Adipocyte (in vitro differentiated cells): ENCODE results near the gene WDR55.
"Not testable (repeated sequence)": the region's sequence is repeated elsewhere in the genome, so short reads cannot be mapped to it uniquely, and the experiment has no call there.

ENCODE experiments used
- DNase-seq: peaks from one replicate; pipeline ENCODE4 v3.0.0-alpha.2; 2015; ENCODE audit warnings: low read depth
- H3K27me3 ChIP-seq: replicated peaks from 2 replicates; pipeline ENCODE4 v1.7.0; 2013; ENCODE audit warnings: mild to moderate bottlenecking, low read length, moderate library complexity; ENCODE audit not compliant: control insufficient read depth, insufficient read depth
- H3K36me3 ChIP-seq: 2 replicates; pipeline ENCODE4 v1.7.0; 2013; ENCODE audit warnings: low read length, mild to moderate bottlenecking, moderate library complexity; ENCODE audit not compliant: control insufficient read depth, insufficient read depth, severe bottlenecking
- H3K4me1 ChIP-seq: 2 replicates; pipeline ENCODE4 v1.7.0; 2013; ENCODE audit warnings: mild to moderate bottlenecking, low read length, moderate library complexity; ENCODE audit not compliant: control insufficient read depth, insufficient read depth
- H3K4me3 ChIP-seq: 2 replicates; pipeline ENCODE4 v1.7.0; 2013; ENCODE audit warnings: mild to moderate bottlenecking, low read length, moderate library complexity
- H3K9ac ChIP-seq: 2 replicates; pipeline ENCODE4 v1.7.0; 2013; ENCODE audit warnings: mild to moderate bottlenecking, low read length, moderate library complexity
- H3K9me3 ChIP-seq: 2 replicates; pipeline ENCODE4 v1.7.0; 2013; ENCODE audit warnings: mild to moderate bottlenecking, low read length, moderate library complexity; ENCODE audit not compliant: control insufficient read depth

WDR55 gene

DNA sequence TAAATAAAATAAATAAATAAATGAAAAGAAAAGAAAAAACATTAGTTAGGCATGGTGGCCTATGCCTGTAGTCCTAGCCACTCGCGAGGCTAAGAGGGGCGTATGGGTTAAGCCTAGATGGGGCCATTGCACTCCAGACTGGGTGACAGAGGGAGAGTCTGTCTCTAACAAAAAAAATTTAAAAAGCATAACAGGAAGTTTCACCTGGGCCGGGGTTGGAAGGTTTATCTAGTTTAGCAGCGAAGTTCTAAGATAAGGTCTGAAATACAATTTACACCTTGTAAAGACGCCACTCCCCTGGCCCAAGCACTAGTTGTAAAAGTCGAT lies 53.5 kb downstream of the WDR55 start:
- H3K27me3 ChIP-seq: no peaks in the 10 kb centered on the region
- no peaks in the 10 kb centered on the region for H3K36me3 ChIP-seq
- no peak for DNase-seq
- no peaks in the 10 kb centered on the region for H3K4me1 ChIP-seq
- H3K4me3 ChIP-seq: no peak overlapping the region
- no peak overlapping the region for H3K9ac ChIP-seq
- no peaks in the 10 kb centered on the region for H3K9me3 ChIP-seq

DNA sequence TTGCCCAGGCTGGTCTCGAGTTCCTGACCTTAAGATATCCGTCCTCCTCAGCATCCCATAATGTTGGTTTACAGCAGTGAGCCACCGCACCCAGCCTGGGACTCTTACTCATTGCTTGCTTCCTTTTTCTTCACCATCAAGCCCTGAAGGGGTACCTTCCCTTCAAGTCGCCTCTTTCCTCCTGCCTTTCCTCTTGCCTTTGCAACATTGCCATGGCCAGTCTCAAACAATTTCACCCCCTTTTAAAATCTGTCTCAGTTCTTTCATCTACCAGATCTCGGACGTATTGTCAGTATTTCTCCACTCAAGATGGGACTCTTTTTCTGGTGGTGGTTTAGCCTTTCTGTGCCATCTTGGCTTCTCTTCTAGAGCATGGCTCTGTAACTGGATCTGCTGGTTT lies 56.0 kb downstream of the WDR55 start:
- DNase-seq, H3K36me3 ChIP-seq, H3K4me3 ChIP-seq, H3K4me1 ChIP-seq, H3K27me3 ChIP-seq, H3K9me3 ChIP-seq, H3K9ac ChIP-seq: not testable (repeated sequence)

DNA sequence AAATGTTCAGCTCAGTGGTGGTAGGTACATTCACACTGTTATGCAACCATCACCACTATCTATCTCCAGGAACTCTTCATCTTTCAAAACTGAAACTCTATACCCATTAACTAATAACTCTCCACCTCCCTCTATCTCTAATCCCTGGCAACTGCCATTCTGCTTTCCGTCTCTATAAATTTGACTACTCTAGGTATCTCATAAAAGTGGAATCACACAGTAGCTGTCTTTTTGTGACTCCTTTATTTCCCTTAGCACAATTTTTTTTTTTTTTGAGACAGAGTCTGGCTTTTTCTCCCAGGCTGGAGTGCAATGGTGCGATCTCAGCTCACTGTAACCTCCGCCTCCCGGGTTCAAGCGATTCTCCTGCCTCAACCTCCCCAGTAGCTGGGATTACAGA lies 56.7 kb downstream of the WDR55 start:
- not testable (repeated sequence) for DNase-seq, H3K36me3 ChIP-seq, H3K9me3 ChIP-seq, H3K4me1 ChIP-seq, H3K27me3 ChIP-seq, H3K9ac ChIP-seq, H3K4me3 ChIP-seq
